H1 (cell line): ENCODE data around the gene RNF214. TPM values are rescaled to one million over a fixed set of nuclear protein-coding genes. Genes with fewer than 3 reads are reported as not detected.
A peak's percentile ranks its signal among the peaks of the same experiment; 100 is the strongest.

ENCODE experiments used
- CTCF ChIA-PET: fragments of 300-600 bp; sonication (Branson Sonifier 250); formaldehyde crosslinking; loops from one replicate; lab custom pipeline; 2021; ENCODE audit not compliant: partially characterized antibody; lab: Charles Lee
- POLR2A ChIA-PET: fragments of 300-600 bp; sonication (Branson Sonifier 250); formaldehyde crosslinking; loops from one replicate; lab custom pipeline; 2021; ENCODE audit warnings: inconsistent platforms; ENCODE audit not compliant: partially characterized antibody; lab: Charles Lee
- DNase-seq, 2 experiments: peaks; one replicate each; pipeline versions ENCODE4 v3.0.0 to v3.0.0-alpha.2; 2010 to 2022; ENCODE audit warnings: low spot score in 2 of 2, low read depth in 1 of 2, mixed read lengths in 1 of 2
- FAIRE-seq: peaks from 2 replicates; lab custom pipeline; 2011; peaks lifted over from hg19 to GRCh38; lab: Jason Lieb, UNC
- H2AFZ ChIP-seq: 2 replicates; pipeline ENCODE4 v1.8.1; 2012; ENCODE audit warnings: low read length, inconsistent platforms
- H2AK5ac ChIP-seq: 2 replicates; pipeline ENCODE4 v1.6.1; 2013; ENCODE audit warnings: low read depth, low read length
- H2BK120ac ChIP-seq: replicated peaks from 2 replicates; pipeline ENCODE3; 2013; ENCODE audit warnings: low read depth, low read length, inconsistent platforms
- H2BK12ac ChIP-seq: 2 replicates; pipeline ENCODE4 v1.6.1; 2013; ENCODE audit warnings: low read depth, low read length
- H2BK15ac ChIP-seq: 2 replicates; pipeline ENCODE4 v1.6.1; 2013; ENCODE audit warnings: low read length
- H2BK20ac ChIP-seq: 2 replicates; pipeline ENCODE4 v1.6.1; 2013; ENCODE audit warnings: low read length
- H2BK5ac ChIP-seq: 2 replicates; pipeline ENCODE4 v1.6.1; 2013; ENCODE audit warnings: low read depth, low read length
- H3K14ac ChIP-seq: 2 replicates; pipeline ENCODE4 v1.6.1; 2013; ENCODE audit warnings: inconsistent platforms; ENCODE audit not compliant: insufficient read length
- H3K18ac ChIP-seq: 2 replicates; pipeline ENCODE4 v1.6.1; 2013; ENCODE audit warnings: low read length; ENCODE audit errors: extremely low read depth
- H3K23ac ChIP-seq: 2 replicates; pipeline ENCODE4 v1.6.1; 2013; ENCODE audit warnings: inconsistent platforms; ENCODE audit not compliant: insufficient read length
- H3K23me2 ChIP-seq: 2 replicates; pipeline ENCODE4 v1.6.1; 2013; ENCODE audit warnings: low read depth, low read length
- H3K27ac ChIP-seq: 2 replicates; pipeline ENCODE4 v1.6.1; 2011; ENCODE audit warnings: low read depth, low read length, inconsistent platforms
- H3K27me3 ChIP-seq, 4 experiments: replicated peaks in 1 of 4; 1 replicate in 1 of 4; 2 replicates in 3 of 4; pipeline versions ENCODE4 v1.6.1 to v1.8.1; 2011 to 2013; ENCODE audit warnings: low read length in 3 of 4, mild to moderate bottlenecking in 3 of 4, inconsistent platforms in 2 of 4, mixed read lengths in 2 of 4, moderate library complexity in 1 of 4; ENCODE audit not compliant: control insufficient read depth in 3 of 4, insufficient read depth in 3 of 4; ENCODE audit errors: extremely low read depth in 1 of 4
- H3K36me3 ChIP-seq, 4 experiments: 2 replicates each; pipeline versions ENCODE4 v1.6.1 to v1.8.1; 2011 to 2013; ENCODE audit warnings: mild to moderate bottlenecking in 4 of 4, low read length in 3 of 4, moderate library complexity in 2 of 4, control low read depth in 1 of 4, inconsistent platforms in 1 of 4; ENCODE audit not compliant: insufficient read depth in 4 of 4, control insufficient read depth in 2 of 4
- H3K4ac ChIP-seq: replicated peaks from 2 replicates; pipeline ENCODE3; 2013; ENCODE audit warnings: low read length, low read depth, mixed read lengths, inconsistent platforms; ENCODE audit not compliant: insufficient read length
- H3K4me1 ChIP-seq, 4 experiments: replicated peaks in 1 of 4; 1 replicate in 1 of 4; 2 replicates in 3 of 4; pipeline versions ENCODE4 v1.6.1 to v1.8.1; 2011 to 2013; ENCODE audit warnings: low read length in 3 of 4, inconsistent platforms in 2 of 4, mixed read lengths in 1 of 4; ENCODE audit not compliant: insufficient read depth in 4 of 4, control insufficient read depth in 3 of 4
- H3K4me2 ChIP-seq, 2 experiments: 2 replicates each; pipeline versions ENCODE4 v1.6.1 to v1.8.1; 2011 to 2013; ENCODE audit warnings: low read depth in 2 of 2, low read length in 2 of 2, control low read depth in 1 of 2, inconsistent platforms in 1 of 2, mild to moderate bottlenecking in 1 of 2; ENCODE audit not compliant: insufficient read depth in 1 of 2
- H3K4me3 ChIP-seq, 4 experiments: fragments of 200-600, 300-600 bp in 1 of 4; sonication (generic), shearing (Covaris generic), sonication (Bioruptor Twin) in 1 of 4; 2 replicates each; pipeline versions ENCODE4 v1.5.1 to v1.8.1; 2011 to 2016; ENCODE audit warnings: low read length in 4 of 4, low read depth in 3 of 4, control low read depth in 2 of 4, inconsistent platforms in 2 of 4, mild to moderate bottlenecking in 2 of 4, mixed read lengths in 1 of 4, moderate library complexity in 1 of 4; ENCODE audit not compliant: insufficient read depth in 2 of 4; ENCODE audit errors: extremely low read depth in 1 of 4
- H3K56ac ChIP-seq: replicated peaks from 2 replicates; pipeline ENCODE3; 2013; ENCODE audit warnings: low read depth, mild to moderate bottlenecking, mixed read lengths, low read length, inconsistent platforms; ENCODE audit not compliant: insufficient read length
- H3K79me1 ChIP-seq: 2 replicates; pipeline ENCODE4 v1.6.1; 2013; ENCODE audit warnings: low read depth, low read length, control low read depth
- H3K79me2 ChIP-seq, 2 experiments: 2 replicates each; pipeline versions ENCODE4 v1.6.1 to v1.8.1; 2012 to 2013; ENCODE audit warnings: low read length in 2 of 2, mild to moderate bottlenecking in 2 of 2, inconsistent platforms in 1 of 2; ENCODE audit not compliant: insufficient read depth in 2 of 2, control insufficient read depth in 1 of 2
- H3K9ac ChIP-seq, 4 experiments: replicated peaks in 1 of 4; 1 replicate in 1 of 4; 2 replicates in 3 of 4; pipeline versions ENCODE4 v1.6.1 to v1.8.1; 2011 to 2013; ENCODE audit warnings: low read depth in 3 of 4, low read length in 3 of 4, control low read depth in 2 of 4, mild to moderate bottlenecking in 2 of 4, moderate library complexity in 2 of 4, inconsistent platforms in 1 of 4; ENCODE audit errors: extremely low read depth in 1 of 4
- H3K9me3 ChIP-seq, 2 experiments: 2 replicates each; pipeline versions ENCODE4 v1.6.1 to v1.8.1; 2012 to 2013; ENCODE audit warnings: mild to moderate bottlenecking in 2 of 2, moderate library complexity in 2 of 2, control low read depth in 1 of 2, inconsistent platforms in 1 of 2, low read depth in 1 of 2, low read length in 1 of 2, mixed read lengths in 1 of 2; ENCODE audit not compliant: insufficient read depth in 2 of 2
- H4K20me1 ChIP-seq, 2 experiments: replicated peaks in 1 of 2; 2 replicates each; pipeline versions ENCODE3 to v1.8.1; 2011 to 2013; ENCODE audit warnings: inconsistent platforms in 2 of 2, low read length in 2 of 2, mild to moderate bottlenecking in 1 of 2; ENCODE audit not compliant: insufficient read depth in 2 of 2, control insufficient read depth in 1 of 2
- H4K5ac ChIP-seq: 2 replicates; pipeline ENCODE4 v1.6.1; 2013; ENCODE audit warnings: low read length, low read depth, mixed read lengths, inconsistent platforms; ENCODE audit not compliant: insufficient read length
- H4K8ac ChIP-seq: 2 replicates; pipeline ENCODE4 v1.8.0; 2013; ENCODE audit warnings: mild to moderate bottlenecking, moderate library complexity, low read length, inconsistent platforms; ENCODE audit not compliant: insufficient read depth; ENCODE audit errors: extremely low read depth
- H4K91ac ChIP-seq: replicated peaks from 2 replicates; pipeline ENCODE3; 2013; ENCODE audit warnings: low read length, mixed read lengths, inconsistent platforms; ENCODE audit not compliant: insufficient read length
- ASH2L ChIP-seq: fragments of 200-600, 300-600 bp; sonication (generic); IDR thresholded peaks from one replicate; pipeline ENCODE4 v1.7.1; 2017; ENCODE audit warnings: low read length
- BACH1 ChIP-seq: IDR thresholded peaks from 2 replicates; pipeline ENCODE4 v1.6.1; 2012; ENCODE audit warnings: low read length, improper control_type of control experiment
- CBX8 ChIP-seq: fragments of 300-800, 300-1000 bp; sonication (generic); IDR thresholded peaks from 2 replicates; pipeline ENCODE4 v1.7.1; 2016; ENCODE audit warnings: low read depth, low read length, borderline replicate concordance
- CEBPB ChIP-seq: IDR thresholded peaks from 2 replicates; pipeline ENCODE4 v1.6.1; 2012; ENCODE audit warnings: low read depth, low read length
- CHD2 ChIP-seq: IDR thresholded peaks from 2 replicates; pipeline ENCODE4 v1.6.1; 2012; ENCODE audit warnings: low read length, improper control_type of control experiment
- CTBP2 ChIP-seq: IDR thresholded peaks from 2 replicates; pipeline ENCODE4 v1.7.0; 2011; ENCODE audit warnings: borderline replicate concordance, mild to moderate bottlenecking, moderate library complexity, mixed read lengths, low read length; ENCODE audit not compliant: insufficient read depth, insufficient read length
- HDAC2 ChIP-seq, 2 experiments: fragments of 300-600 bp in 1 of 2; sonication (generic) in 1 of 2; IDR thresholded peaks; 2 replicates each; pipeline ENCODE4 v1.6.1; 2011 to 2012; ENCODE audit warnings: low read depth in 2 of 2, low read length in 2 of 2, mild to moderate bottlenecking in 2 of 2, moderate library complexity in 2 of 2, borderline replicate concordance in 1 of 2, inconsistent platforms in 1 of 2
- RXRA ChIP-seq: IDR thresholded peaks from 2 replicates; pipeline ENCODE4 v1.6.1; 2011; ENCODE audit warnings: low read depth, mild to moderate bottlenecking, low read length, moderate library complexity; ENCODE audit not compliant: insufficient read depth
- TAF1 ChIP-seq: IDR thresholded peaks from 2 replicates; pipeline ENCODE4 v1.6.1; 2011; ENCODE audit warnings: mild to moderate bottlenecking, low read depth, low read length
- WGBS, 2 experiments: shearing (Covaris generic) in 1 of 2; methylation state at CpG; one replicate each; pipeline versions ENCODE4 v1.1.6 to v1.1.7; 2013 to 2015; ENCODE audit warnings: low lambda C conversion rate in 2 of 2, mixed read lengths in 2 of 2, inconsistent platforms in 1 of 2, low coverage in 1 of 2, missing lambda C conversion rate in 1 of 2; ENCODE audit not compliant: insufficient replicate concordance in 2 of 2, insufficient coverage in 1 of 2, insufficient read length in 1 of 2; ENCODE audit errors: extremely low coverage in 1 of 2, missing lambda C conversion rate in 1 of 2; 5-methylcytosine and 5-hydroxymethylcytosine counted together
- polyA plus RNA-seq, 7 experiments: library from polyadenylated mRNA; depleted of rRNA in 3 of 7; stranded (reverse) in 5 of 7; unstranded in 2 of 7; fragments of >200 nt in 5 of 7; fragments of 200-250 nt in 2 of 7; gene quantifications; 1 replicate in 5 of 7; 2 replicates in 1 of 7; 4 replicates in 1 of 7; pipeline versions ENCODE4 v1.2.1 to v1.2.3, GENCODE V29; 2011 to 2013; ENCODE audit warnings: missing spikeins in 2 of 7, mixed read lengths in 2 of 7
- total RNA-seq: library from RNA; stranded (reverse); fragmentation: NEBNext Ultra II Directional; extraction: Animal tissue kit (Norgen Biotek cat#: 25700); gene quantifications from 2 replicates; pipeline ENCODE4 v1.2.1, GENCODE V29; 2021
- TF ChIP-seq, protein P1 (sequence below): IDR thresholded peaks from 2 replicates; pipeline ENCODE4 v1.6.1; 2012; ENCODE audit warnings: inconsistent platforms
- TF ChIP-seq, protein P2 (sequence below): IDR thresholded peaks from 2 replicates; pipeline ENCODE4 v1.6.1; 2012; ENCODE audit warnings: low read length, inconsistent platforms

The RNF214 gene
- total and polyA plus RNA-seq, 2 of the 8 experiments (the other 6 are each of a cell fraction or from before 2014, with no cell fraction given): 34.9 to 35.6 TPM

DNA sequence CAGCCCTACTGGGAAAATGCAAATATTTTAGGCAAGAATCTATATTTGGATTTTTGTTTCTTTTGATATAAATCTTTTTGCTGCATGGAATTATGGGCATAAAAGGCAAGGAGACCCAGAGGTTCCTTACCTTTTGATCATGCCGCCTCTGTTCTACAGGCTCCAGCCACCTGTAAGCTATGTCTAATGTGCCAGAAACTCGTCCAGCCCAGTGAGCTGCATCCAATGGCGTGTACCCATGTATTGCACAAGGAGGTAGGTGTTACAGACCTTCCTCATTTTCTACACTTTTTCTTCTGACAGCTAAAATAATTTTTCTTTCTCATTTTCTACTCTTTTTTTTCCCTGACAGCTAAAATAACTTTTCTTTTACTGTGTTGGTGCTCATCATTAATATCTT, 50.5 kb downstream of the RNF214 start:
- Histone ChIP-seq H3K4me3 (no peak overlapping the region), H2AK5ac (no peak overlapping the region), H3K23me2 (no peaks in the 10 kb centered on the region), H2BK15ac (no peak overlapping the region), H3K27ac (no peak overlapping the region), H3K9me3 (no peaks in the 10 kb centered on the region), H3K79me2 (no peaks in the 10 kb centered on the region), H4K5ac (no peak overlapping the region), H3K4me2 (no peak overlapping the region), H4K20me1 (no peaks in the 10 kb centered on the region), H3K79me1 (no peaks in the 10 kb centered on the region), H2BK12ac (no peak overlapping the region), H3K56ac (no peak overlapping the region), H3K18ac (no peak overlapping the region), H2BK5ac (no peak overlapping the region), H3K4ac (no peak overlapping the region), H3K14ac (no peak overlapping the region), H2AFZ (no peak overlapping the region), H4K91ac (no peak overlapping the region), H3K36me3 (peaks cover 18 to 57% (median 30%) of the 10 kb centered on the region in 4 experiments), H3K23ac (no peak overlapping the region), H2BK20ac (no peak overlapping the region), H2BK120ac (no peak overlapping the region), H3K27me3 (no peaks in the 10 kb centered on the region), H4K8ac (no peak overlapping the region), H3K4me1 (no peaks in the 10 kb centered on the region), H3K9ac (0 out of 7 replicates have a peak overlapping the region, but pooled peaks of 1 of the 4 experiments have one; percentile 30)
- DNase-seq: no peak
- WGBS, 2 experiments: 88% methylated on average over 3 of the region's 3 CpGs; no CpG with 5 or more reads in 1 of the 2 experiments
- TF ChIP-seq ASH2L (no peak), CTBP2 (no peak), CEBPB (no peak), BACH1 (no peak), CHD2 (no peak), HDAC2 (IDR thresholded peaks at IDR 0.05; ENCODE audit: borderline replicate concordance in 1 of 2, low read depth in 2 of 2, low read length in 2 of 2) (no peak), TAF1 (no peak), RXRA (no peak), CBX8 (no peak)
- TF ChIP-seq, protein P1, sequence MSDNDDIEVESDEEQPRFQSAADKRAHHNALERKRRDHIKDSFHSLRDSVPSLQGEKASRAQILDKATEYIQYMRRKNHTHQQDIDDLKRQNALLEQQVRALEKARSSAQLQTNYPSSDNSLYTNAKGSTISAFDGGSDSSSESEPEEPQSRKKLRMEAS: no peak
- TF ChIP-seq, protein P2, sequence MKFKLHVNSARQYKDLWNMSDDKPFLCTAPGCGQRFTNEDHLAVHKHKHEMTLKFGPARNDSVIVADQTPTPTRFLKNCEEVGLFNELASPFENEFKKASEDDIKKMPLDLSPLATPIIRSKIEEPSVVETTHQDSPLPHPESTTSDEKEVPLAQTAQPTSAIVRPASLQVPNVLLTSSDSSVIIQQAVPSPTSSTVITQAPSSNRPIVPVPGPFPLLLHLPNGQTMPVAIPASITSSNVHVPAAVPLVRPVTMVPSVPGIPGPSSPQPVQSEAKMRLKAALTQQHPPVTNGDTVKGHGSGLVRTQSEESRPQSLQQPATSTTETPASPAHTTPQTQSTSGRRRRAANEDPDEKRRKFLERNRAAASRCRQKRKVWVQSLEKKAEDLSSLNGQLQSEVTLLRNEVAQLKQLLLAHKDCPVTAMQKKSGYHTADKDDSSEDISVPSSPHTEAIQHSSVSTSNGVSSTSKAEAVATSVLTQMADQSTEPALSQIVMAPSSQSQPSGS: no peak
- POLR2A ChIA-PET: interaction anchor here (0.7 to 1.4 kb wide), 2 partner anchors 13 to 220 kb away, joined by 3 to 5 read pairs; no protein-coding TSS in a partner anchor
- FAIRE-seq: no peak
- CTCF ChIA-PET: no interaction called here
